GM23248 (cell line): Measurements from ENCODE around the gene PRKCQ.

ENCODE experiments used
- EZH2 ChIP-seq: fragments of 200-600 bp; sonication (generic); IDR thresholded peaks from 2 replicates; pipeline ENCODE4 v1.6.1; 2018; ENCODE audit warnings: antibody characterized with exemption, mild to moderate bottlenecking; ENCODE audit not compliant: insufficient read depth, poor library complexity, severe bottlenecking
- EZH2phosphoT487 ChIP-seq: fragments of 200-600 bp; sonication (generic); IDR thresholded peaks from 2 replicates; pipeline ENCODE4 v1.6.1; 2018; ENCODE audit warnings: antibody characterized with exemption, moderate library complexity, mild to moderate bottlenecking, low read depth; ENCODE audit not compliant: insufficient read depth

- TF ChIP-seq EZH2 (no peak), EZH2phosphoT487 (no peak)
These were observed 61.2 kb downstream of the PRKCQ start for GRCh38 chr10:6518791-6519429.
